Measurements from ENCODE around the gene MAGOHB.
"Not testable (repeated sequence)": the region's sequence is repeated elsewhere in the genome, so short reads cannot be mapped to it uniquely, and the experiment has no call there.

The MAGOHB gene
- total RNA-seq: 7.4 to 8.9 (median 7.8) reads per million in 3 donors

DNA sequence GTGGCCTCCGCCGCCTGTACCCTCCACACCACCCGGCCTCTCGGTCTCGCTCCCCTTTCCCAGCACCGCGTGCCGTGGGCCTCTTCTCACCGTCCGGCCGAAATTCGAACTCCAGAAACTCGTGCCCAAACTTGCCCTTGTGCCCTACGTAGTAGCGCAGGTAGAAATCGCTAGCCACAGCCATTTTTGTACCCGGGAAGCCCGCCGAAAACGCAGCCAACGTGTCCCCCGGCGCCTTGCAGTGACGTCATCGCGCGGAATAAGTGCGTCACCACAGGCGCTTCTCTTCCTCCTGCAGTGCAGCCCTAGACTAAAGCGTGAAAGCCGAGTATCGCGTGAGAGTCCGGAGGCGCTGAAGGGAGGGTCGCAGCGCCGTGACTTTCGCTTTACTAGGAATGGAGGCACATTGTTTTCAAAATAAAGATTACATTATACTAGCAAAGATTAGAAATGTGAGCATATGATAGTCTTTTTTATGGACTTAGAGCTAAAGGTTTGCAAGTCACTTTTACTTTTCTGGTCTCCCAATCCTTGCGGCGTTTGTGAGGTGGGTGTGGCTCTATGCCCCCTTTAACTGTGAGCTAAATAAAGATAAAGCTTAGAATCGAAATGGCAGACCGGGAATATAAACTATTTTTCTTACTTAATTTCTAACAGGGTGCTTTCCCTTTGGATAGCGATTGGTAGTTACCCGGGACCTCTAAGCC lies at the start of gene MAGOHB:
Gene MAGOHB (minus strand): TSS at position 261 of the 707 bp plus-strand sequence. CDS start 77 bp downstream, at position 184.
- peaks cover 11% of the 10 kb centered on the region for H3K4me1 ChIP-seq (ENCODE audit: control insufficient read depth, insufficient read depth, low read length, poor library complexity, severe bottlenecking)
- peak within 1 kb of the TSS; percentile 98 for H3K4me3 ChIP-seq (ENCODE audit: insufficient read depth, low read depth, low read length, poor library complexity, severe bottlenecking)
- H3K9me3 ChIP-seq (ENCODE audit: control insufficient read depth, low read length): no peaks in the 10 kb centered on the region
- peaks cover 13% of the 10 kb centered on the region for H3K36me3 ChIP-seq (ENCODE audit: control insufficient read depth, insufficient read depth, low read length)
- peak; percentile 94 to 96 (median 95) for DNase-seq
- H3K27ac ChIP-seq (ENCODE audit: insufficient read depth, low read length, poor library complexity, severe bottlenecking): peak within 1 kb of the TSS; percentile 92
- H3K27me3 ChIP-seq (replicated peaks; ENCODE audit: control insufficient read depth, insufficient read depth, low read length, poor library complexity, severe bottlenecking): no peaks in the 10 kb centered on the region

DNA sequence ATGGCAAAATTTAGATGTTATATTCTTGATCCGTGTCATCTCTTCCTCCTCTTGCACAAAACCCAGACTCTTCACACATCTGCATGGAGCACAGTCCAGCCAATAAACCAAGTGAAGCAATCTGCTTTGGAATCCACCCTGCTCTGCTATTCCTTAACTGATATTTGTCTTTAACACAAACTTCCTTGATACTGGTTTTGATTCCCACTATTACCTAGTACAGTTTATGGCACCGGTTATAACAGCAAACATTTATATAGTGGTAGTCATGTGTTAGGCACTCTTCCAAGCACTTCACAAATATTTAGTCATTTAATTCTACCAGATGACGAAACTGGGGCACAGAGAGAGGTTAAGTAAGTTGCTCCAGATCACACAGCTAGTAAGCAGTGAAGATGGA lies 47.9 kb upstream of the MAGOHB start:
- H3K27me3 ChIP-seq (replicated peaks; ENCODE audit: control insufficient read depth, insufficient read depth, low read length, poor library complexity, severe bottlenecking): no peaks in the 10 kb centered on the region
- H3K27ac ChIP-seq (ENCODE audit: insufficient read depth, low read length, poor library complexity, severe bottlenecking): no peak overlapping the region
- DNase-seq: no peak
- H3K36me3 ChIP-seq (ENCODE audit: control insufficient read depth, insufficient read depth, low read length): no peaks in the 10 kb centered on the region
- H3K4me3 ChIP-seq (ENCODE audit: insufficient read depth, low read depth, low read length, poor library complexity, severe bottlenecking): no peak overlapping the region
- H3K9me3 ChIP-seq (ENCODE audit: control insufficient read depth, low read length): no peaks in the 10 kb centered on the region
- H3K4me1 ChIP-seq (ENCODE audit: control insufficient read depth, insufficient read depth, low read length, poor library complexity, severe bottlenecking): no peaks in the 10 kb centered on the region

DNA sequence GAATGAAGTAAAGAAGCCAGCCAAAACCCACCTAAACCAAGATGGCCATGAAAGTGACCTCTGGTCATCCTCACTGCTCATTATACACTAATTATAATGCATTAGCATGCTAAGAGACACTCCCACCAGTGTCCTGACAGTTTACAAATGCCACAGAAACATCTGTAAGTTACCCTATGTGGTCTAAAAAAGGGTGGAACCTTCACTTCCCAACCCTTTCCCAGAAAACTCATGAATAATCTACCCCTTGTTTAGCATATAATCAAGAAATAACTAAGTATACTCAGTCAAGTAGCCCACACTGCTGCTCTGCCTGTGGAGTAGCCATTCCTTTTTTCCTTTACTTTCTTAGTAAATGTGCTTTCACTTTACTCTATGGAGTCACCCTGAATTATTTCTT lies 40.6 kb upstream of the MAGOHB start:
- Histone ChIP-seq H3K4me3 (ENCODE audit: insufficient read depth, low read depth, low read length, poor library complexity, severe bottlenecking) (no peak overlapping the region), H3K27me3 (replicated peaks; ENCODE audit: control insufficient read depth, insufficient read depth, low read length, poor library complexity, severe bottlenecking) (no peaks in the 10 kb centered on the region), H3K27ac (ENCODE audit: insufficient read depth, low read length, poor library complexity, severe bottlenecking) (no peak overlapping the region), H3K9me3 (ENCODE audit: control insufficient read depth, low read length) (no peaks in the 10 kb centered on the region), H3K36me3 (ENCODE audit: control insufficient read depth, insufficient read depth, low read length) (no peaks in the 10 kb centered on the region), H3K4me1 (ENCODE audit: control insufficient read depth, insufficient read depth, low read length, poor library complexity, severe bottlenecking) (no peaks in the 10 kb centered on the region)
- no peak for DNase-seq

DNA sequence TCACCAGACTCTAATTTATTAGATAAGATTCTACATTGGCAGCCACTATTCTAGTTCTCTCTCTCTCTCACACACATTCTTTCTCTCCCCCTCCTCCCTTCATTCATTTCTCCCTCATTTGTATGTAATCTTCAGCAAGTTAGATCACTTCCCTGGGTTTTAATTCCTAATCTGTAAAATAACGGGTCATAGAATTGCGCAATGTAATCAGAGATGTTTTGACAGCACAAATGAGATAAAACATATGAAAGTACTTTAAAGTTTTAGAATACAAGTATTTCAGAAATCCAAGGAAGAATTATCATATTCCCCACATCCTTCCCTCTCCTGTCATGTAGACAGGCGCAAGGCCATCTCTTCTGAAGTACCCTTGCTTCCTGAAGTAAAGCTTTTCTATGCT lies 38.8 kb upstream of the MAGOHB start:
- DNase-seq: no peak
- no peaks in the 10 kb centered on the region for H3K27me3 ChIP-seq (replicated peaks; ENCODE audit: control insufficient read depth, insufficient read depth, low read length, poor library complexity, severe bottlenecking)

DNA sequence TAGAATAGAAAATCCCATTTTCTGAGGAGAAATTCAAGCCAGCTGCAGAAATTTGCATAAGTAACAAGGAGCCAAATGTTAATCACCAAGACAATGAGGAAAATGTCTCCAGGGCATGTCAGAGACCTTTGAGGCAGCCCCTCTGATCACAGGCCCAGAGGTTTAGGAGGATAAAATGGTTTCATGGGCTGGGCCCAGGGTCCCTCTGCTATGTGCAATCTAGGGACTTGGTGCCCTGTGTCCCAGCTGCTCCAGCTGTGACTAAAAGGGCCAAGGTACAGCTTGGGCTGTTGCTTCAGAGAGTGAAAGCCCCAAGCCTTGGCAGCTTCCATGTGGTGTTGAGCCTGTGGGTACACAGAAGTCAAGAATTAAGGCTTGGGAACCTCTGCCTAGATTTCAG lies 33.2 kb upstream of the MAGOHB start:
- not testable (repeated sequence) for H3K9me3 ChIP-seq (ENCODE audit: control insufficient read depth, low read length); H3K27ac ChIP-seq (ENCODE audit: insufficient read depth, low read length, poor library complexity, severe bottlenecking); H3K27me3 ChIP-seq (replicated peaks; ENCODE audit: control insufficient read depth, insufficient read depth, low read length, poor library complexity, severe bottlenecking); H3K36me3 ChIP-seq (ENCODE audit: control insufficient read depth, insufficient read depth, low read length); DNase-seq; H3K4me3 ChIP-seq (ENCODE audit: insufficient read depth, low read depth, low read length, poor library complexity, severe bottlenecking); H3K4me1 ChIP-seq (ENCODE audit: control insufficient read depth, insufficient read depth, low read length, poor library complexity, severe bottlenecking)

More for the DNA sequence above, 38.8 kb upstream of the MAGOHB start:
- Histone ChIP-seq H3K27ac (ENCODE audit: insufficient read depth, low read length, poor library complexity, severe bottlenecking) (no peak overlapping the region), H3K9me3 (ENCODE audit: control insufficient read depth, low read length) (no peaks in the 10 kb centered on the region), H3K4me1 (ENCODE audit: control insufficient read depth, insufficient read depth, low read length, poor library complexity, severe bottlenecking) (no peaks in the 10 kb centered on the region), H3K4me3 (ENCODE audit: insufficient read depth, low read depth, low read length, poor library complexity, severe bottlenecking) (no peak overlapping the region), H3K36me3 (ENCODE audit: control insufficient read depth, insufficient read depth, low read length) (no peaks in the 10 kb centered on the region)

DNA sequence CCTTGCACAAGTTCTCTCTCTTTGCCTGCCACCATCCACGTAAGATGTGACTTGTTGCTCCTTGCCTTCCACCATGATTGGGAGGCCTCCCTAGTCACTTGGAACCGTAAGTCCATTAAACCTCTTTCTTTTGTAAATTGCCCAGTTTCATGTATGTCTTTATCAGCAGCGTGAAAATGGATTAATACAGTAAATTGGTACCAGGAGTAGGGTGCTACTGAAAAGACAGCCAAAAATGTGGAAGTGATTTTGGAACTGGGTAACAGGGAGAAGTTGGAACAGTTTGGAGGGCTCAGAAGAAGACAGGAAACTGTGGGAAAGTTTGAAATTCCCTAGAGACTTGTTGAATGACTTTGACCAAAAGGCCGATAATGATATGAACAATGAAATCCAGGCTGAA lies 32.5 kb upstream of the MAGOHB start:
- no peaks in the 10 kb centered on the region for H3K36me3 ChIP-seq (ENCODE audit: control insufficient read depth, insufficient read depth, low read length)

DNA sequence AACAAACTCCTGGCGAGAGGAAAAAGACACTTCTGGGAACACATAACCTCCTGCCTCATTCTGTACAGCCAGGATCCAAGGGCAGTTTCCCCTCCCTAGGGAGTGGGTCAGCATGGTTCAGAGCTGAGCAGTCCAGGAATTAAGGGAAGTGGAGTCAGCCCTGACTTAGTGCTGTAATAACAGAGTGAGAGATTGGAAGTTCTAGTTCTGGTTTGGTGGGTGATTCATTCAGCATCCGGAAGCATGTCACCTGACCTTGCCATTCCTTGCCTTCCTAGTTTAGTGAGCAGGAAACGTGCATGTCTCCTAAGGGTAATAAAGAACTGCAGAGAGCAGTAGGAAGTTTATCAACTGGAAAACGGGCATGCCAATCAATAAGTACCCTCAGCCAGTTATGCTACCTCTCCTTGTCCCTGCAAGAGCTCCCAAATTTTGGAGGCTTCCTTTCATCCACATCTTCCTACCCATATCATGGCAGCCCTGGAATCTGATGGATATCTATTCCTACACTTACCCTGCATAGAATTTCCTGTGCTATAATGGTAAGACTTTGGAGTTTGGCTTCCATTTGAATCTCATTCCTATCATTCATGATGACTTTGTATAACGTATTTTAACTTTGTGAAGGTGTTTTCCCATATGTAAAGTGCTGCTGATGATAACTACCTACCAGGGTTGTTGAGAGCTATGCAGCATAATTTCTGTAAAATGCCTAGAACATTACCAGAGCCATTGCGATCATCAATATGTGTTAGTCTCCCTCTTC lies 28.5 kb upstream of the MAGOHB start:
- no peaks in the 10 kb centered on the region for H3K4me1 ChIP-seq (ENCODE audit: control insufficient read depth, insufficient read depth, low read length, poor library complexity, severe bottlenecking)
- H3K4me3 ChIP-seq (ENCODE audit: insufficient read depth, low read depth, low read length, poor library complexity, severe bottlenecking): no peak overlapping the region
- no peak overlapping the region for H3K27ac ChIP-seq (ENCODE audit: insufficient read depth, low read length, poor library complexity, severe bottlenecking)
- no peaks in the 10 kb centered on the region for H3K9me3 ChIP-seq (ENCODE audit: control insufficient read depth, low read length)
- DNase-seq: no peak
- H3K36me3 ChIP-seq (ENCODE audit: control insufficient read depth, insufficient read depth, low read length): no peaks in the 10 kb centered on the region
- H3K27me3 ChIP-seq (replicated peaks; ENCODE audit: control insufficient read depth, insufficient read depth, low read length, poor library complexity, severe bottlenecking): no peaks in the 10 kb centered on the region

More for the DNA sequence above, 32.5 kb upstream of the MAGOHB start:
- Histone ChIP-seq H3K4me3 (ENCODE audit: insufficient read depth, low read depth, low read length, poor library complexity, severe bottlenecking) (no peak overlapping the region), H3K4me1 (ENCODE audit: control insufficient read depth, insufficient read depth, low read length, poor library complexity, severe bottlenecking) (no peaks in the 10 kb centered on the region), H3K27me3 (replicated peaks; ENCODE audit: control insufficient read depth, insufficient read depth, low read length, poor library complexity, severe bottlenecking) (no peaks in the 10 kb centered on the region), H3K9me3 (ENCODE audit: control insufficient read depth, low read length) (no peaks in the 10 kb centered on the region), H3K27ac (ENCODE audit: insufficient read depth, low read length, poor library complexity, severe bottlenecking) (no peak overlapping the region)
- no peak for DNase-seq

DNA sequence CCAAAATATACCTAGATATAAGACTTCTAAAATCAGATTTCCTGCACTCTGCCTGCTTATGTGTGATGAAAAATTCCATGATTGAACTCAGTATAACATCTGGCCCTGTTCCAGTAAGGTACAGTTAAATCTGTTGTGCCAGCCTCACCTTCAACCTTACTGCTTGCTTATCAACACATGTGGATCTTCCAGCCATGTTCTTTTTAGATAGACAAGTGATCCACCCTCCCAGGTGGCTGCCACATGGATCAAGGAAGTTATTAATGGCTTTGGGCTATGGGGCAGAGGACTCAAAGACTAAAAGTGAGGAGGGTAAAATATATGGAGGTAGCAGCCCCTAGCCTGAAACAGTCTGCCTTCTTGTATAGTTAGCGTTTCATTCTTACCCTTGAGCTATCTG lies 25.3 kb upstream of the MAGOHB start:
- Histone ChIP-seq H3K27ac (ENCODE audit: insufficient read depth, low read length, poor library complexity, severe bottlenecking) (no peak overlapping the region), H3K4me1 (ENCODE audit: control insufficient read depth, insufficient read depth, low read length, poor library complexity, severe bottlenecking) (no peaks in the 10 kb centered on the region), H3K9me3 (ENCODE audit: control insufficient read depth, low read length) (no peaks in the 10 kb centered on the region), H3K36me3 (ENCODE audit: control insufficient read depth, insufficient read depth, low read length) (no peaks in the 10 kb centered on the region), H3K27me3 (replicated peaks; ENCODE audit: control insufficient read depth, insufficient read depth, low read length, poor library complexity, severe bottlenecking) (no peaks in the 10 kb centered on the region), H3K4me3 (ENCODE audit: insufficient read depth, low read depth, low read length, poor library complexity, severe bottlenecking) (no peak overlapping the region)
- no peak for DNase-seq

DNA sequence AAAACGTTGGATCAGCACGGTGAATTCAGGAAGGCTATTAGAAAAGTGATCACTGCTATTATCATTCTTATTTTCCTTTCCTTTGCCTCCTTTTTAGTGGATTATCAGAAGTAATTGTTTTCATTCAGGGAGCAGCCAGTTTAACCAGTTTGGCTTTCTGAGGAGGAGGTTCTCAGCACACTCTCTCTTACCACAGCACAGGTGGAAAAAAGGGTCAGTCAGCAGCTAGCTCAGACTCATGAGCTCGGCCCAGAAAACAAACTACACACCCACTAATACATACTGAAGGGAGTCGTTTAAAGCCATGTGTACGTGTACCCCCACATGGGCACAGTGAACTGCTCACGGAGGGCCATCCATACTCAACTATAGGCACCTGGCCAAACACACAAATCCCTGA lies 23.2 kb upstream of the MAGOHB start:
- no peak for DNase-seq
- no peaks in the 10 kb centered on the region for H3K9me3 ChIP-seq (ENCODE audit: control insufficient read depth, low read length)
- H3K27ac ChIP-seq (ENCODE audit: insufficient read depth, low read length, poor library complexity, severe bottlenecking): no peak overlapping the region
- H3K27me3 ChIP-seq (replicated peaks; ENCODE audit: control insufficient read depth, insufficient read depth, low read length, poor library complexity, severe bottlenecking): no peaks in the 10 kb centered on the region
- no peaks in the 10 kb centered on the region for H3K36me3 ChIP-seq (ENCODE audit: control insufficient read depth, insufficient read depth, low read length)
- H3K4me3 ChIP-seq (ENCODE audit: insufficient read depth, low read depth, low read length, poor library complexity, severe bottlenecking): no peak overlapping the region
- no peaks in the 10 kb centered on the region for H3K4me1 ChIP-seq (ENCODE audit: control insufficient read depth, insufficient read depth, low read length, poor library complexity, severe bottlenecking)

DNA sequence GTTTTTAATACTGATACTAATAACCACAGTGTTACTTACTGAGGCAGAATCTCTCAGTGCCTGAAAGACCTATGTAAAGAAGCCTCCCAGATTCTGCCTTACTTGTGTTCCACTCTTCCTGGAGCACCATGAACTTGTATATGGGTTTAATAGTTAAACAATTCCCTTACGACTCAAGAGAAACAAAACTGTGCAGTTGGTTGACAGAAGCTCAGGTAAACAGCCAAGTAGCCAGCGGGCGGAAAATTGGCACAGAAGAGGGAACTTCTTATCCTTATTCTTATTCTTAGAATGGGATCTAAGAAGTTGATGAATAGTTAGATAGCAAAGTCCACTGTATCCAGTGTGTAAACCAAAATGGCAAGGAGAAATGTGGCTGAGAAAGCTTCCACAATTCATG lies 22.7 kb upstream of the MAGOHB start:
- no peak for DNase-seq
- H3K27ac ChIP-seq (ENCODE audit: insufficient read depth, low read length, poor library complexity, severe bottlenecking): no peak overlapping the region
- H3K36me3 ChIP-seq (ENCODE audit: control insufficient read depth, insufficient read depth, low read length): no peaks in the 10 kb centered on the region
- no peak overlapping the region for H3K4me3 ChIP-seq (ENCODE audit: insufficient read depth, low read depth, low read length, poor library complexity, severe bottlenecking)
- no peaks in the 10 kb centered on the region for H3K27me3 ChIP-seq (replicated peaks; ENCODE audit: control insufficient read depth, insufficient read depth, low read length, poor library complexity, severe bottlenecking)
- H3K4me1 ChIP-seq (ENCODE audit: control insufficient read depth, insufficient read depth, low read length, poor library complexity, severe bottlenecking): no peaks in the 10 kb centered on the region
- H3K9me3 ChIP-seq (ENCODE audit: control insufficient read depth, low read length): no peaks in the 10 kb centered on the region

Data from effector memory CD4-positive, alpha-beta T cell (primary cell).